HG02840 (cell line): ENCODE measurements around the gene TMEM150C.

Experiments used
- ATAC-seq: cut with Tn5 transposase; IDR thresholded peaks from one replicate; pipeline ENCODE4 v1.9.1; 2021; ENCODE audit warnings: mild to moderate bottlenecking, moderate library complexity, moderate number of reproducible peaks; ENCODE audit not compliant: unreplicated experiment, low FRiP score

Gene TMEM150C

DNA sequence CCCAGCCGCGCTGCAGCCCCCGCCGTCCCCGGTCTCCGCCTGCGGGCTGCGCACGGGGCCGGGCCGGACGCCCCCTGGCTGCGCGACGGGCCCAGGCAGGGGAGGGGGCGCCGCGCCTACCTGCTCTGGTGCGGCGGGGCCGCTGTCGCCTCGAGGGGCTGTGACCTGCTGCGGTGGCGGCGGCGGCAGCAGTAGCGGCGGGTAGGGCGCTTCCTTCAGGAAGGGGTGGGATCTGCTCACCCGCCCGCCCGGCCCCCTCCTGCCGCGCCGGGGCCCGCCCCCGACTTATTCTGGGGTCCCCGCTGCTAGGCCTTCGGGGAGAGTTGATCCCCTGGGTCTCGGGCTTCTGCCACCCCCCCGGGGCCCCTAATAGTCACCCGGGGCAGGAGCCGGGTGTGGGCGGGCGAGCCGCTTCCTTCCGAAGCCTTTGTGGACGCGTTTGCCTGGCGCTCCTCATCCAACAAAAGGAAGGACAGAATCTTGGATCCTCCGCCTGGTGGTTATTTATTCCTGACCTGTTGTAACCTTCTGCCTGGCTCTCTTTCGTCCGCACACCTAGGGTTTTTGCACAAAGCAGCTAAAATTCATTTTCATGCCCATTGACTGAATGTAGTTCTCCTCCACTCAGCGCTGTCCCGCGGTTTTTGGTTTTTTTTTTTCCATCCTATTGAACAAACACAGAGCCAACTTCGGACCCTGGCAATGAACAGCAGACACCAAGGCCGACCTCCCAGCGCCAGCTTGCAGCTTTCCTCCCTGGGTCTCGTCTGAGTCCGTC is at the start of gene TMEM150C:
TSS of gene TMEM150C (minus strand) at position 203 of the 778 bp plus-strand sequence. CDS start 57,331 bp downstream, outside the sequence.
- no peak for ATAC-seq

DNA sequence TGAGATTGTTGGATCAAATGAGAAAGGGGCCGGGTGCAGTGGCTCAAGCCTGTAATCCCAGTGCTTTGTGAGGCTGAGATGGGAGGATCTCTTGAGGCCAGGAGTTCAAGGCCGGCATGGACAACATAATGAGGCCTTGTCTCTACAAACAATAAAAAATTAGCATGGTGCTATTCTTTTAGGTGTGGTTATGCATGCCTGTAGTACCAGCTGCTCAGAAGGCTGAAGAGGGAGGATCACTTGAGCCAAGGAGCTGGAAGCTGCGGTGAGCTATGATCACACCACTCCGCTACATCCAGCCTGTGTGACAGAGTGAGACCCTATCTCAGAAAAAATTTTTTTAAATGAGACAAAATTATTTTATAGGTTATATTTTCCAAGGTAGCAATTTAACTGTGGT is 49.7 kb upstream of the TMEM150C start:
- no peak for ATAC-seq

DNA sequence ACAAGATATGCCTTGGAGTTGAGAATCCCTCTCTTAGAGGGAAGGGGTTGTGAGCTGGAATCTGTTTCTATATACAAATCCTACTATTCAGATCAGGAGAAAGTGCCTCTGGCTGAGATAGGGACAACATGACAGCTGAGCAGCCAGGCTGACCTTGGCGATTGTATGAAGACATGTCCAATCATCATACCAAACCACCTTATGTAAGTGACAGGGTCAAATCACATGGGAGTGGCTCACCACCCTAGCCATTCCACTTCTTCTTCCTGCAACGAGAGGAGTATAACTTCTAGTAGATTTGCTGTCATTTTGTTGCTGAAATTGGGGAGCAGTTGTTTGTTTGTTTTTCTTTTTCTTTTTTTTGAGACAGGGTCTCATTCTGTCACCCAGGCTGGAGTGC is 48.3 kb upstream of the TMEM150C start:
- ATAC-seq: no peak

DNA sequence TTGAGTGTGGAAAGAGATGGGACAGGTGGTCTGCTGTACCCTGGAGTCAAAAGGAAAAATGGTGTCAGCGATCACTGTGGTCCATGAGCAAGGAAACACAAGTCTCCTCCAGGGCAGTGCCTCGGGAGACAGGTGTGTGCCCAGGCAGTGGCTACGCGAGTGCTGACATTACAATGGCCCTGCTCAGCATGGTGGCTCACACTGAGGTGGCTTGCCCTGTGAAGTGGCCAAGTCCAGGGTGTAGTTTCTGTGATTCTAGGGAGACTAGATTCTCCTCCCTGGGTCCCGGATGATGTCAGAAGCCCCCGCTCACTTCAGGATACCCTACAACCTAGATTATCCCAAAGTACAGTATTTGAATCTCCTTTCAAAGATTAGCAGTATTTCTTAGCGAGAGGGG is 44.8 kb upstream of the TMEM150C start:
- ATAC-seq: no peak

DNA sequence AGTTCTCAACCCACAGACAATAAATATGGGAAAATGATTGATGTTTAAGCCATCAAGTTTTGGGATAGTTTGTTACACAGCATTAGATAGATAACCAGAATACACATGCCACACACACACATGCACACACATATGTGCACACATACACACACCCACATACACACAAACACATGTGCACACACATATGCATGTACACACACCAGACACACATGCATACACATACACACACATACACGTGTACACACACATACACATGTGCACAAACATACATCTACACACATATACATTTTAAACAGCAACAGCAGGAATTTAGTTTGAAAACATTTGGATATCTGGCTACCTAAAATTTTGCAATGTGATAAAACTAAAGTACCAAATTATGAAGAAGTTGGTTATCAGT is 42.7 kb upstream of the TMEM150C start:
- no peak for ATAC-seq

DNA sequence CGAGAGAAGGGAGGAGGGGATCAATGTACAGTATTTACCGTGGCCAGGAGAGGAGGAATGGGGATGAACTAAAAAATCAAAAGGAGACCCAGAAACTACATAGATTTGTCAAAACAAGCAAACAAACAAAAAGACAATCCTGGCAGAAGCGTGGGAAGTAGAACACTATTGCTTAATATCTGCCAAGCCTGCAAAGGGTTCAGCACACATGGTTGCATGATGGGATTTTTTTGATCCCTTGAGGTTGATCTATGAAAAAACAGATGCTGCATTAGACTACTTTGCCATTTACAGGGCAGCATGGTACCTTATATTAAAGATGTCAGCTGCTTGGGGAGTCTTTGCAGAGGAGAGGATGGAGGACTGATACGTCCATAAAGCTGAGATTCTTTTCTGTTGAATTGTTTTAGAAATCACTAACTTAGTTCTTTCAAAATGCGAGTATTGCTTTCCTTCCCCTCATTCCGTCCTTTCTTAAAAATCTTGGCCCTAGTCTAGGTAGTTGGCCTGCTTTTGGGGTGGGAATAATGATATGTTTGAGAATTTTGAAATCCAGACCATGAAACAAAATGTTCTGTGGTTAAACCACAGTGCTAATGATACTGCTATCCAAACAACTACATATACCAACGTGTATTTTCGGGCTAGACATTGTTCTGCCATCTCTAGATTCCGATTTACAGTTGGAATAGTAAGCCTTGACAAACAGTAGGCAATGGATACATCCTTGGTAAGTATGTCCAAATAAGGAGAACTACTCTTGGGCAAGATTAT is 39.6 kb upstream of the TMEM150C start:
- ATAC-seq: no peak

DNA sequence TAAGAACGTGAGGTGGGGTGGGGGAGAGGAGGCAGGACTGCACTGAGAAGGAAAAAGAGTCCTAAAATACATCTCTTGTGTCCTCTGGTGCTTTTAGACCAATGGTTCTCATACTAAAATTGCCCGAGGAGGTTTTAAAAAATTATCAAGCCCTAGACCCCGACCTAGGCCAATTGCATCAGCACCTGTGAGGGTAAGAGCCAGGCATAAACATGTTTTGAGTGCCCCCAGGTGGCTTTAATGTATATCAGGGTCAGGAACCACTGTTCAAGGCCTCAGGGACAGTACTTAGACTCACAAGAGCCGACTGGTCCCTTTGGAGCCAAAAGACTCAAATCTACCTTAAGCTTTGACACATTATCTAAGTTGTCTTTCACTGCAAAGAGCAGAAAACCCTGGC is 37.5 kb upstream of the TMEM150C start:
- no peak for ATAC-seq

DNA sequence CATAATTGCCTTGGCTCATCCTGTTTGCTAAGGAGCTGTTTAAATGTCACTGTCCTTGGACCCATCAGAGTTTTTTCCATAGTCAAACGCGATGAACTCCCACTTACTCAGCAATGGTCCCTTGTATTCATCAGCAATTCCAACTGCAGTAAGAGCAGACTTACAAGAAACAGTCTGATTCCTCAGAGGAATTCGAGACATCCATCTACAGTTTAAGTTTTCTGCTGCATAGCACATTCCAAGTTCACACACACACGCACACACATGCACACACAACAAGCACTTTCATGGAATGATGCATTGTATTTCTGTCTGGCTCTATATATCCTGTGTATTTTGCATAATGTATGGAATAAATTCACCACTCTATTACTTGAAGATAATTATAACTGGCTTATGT is 32.7 kb upstream of the TMEM150C start:
- ATAC-seq: no peak

DNA sequence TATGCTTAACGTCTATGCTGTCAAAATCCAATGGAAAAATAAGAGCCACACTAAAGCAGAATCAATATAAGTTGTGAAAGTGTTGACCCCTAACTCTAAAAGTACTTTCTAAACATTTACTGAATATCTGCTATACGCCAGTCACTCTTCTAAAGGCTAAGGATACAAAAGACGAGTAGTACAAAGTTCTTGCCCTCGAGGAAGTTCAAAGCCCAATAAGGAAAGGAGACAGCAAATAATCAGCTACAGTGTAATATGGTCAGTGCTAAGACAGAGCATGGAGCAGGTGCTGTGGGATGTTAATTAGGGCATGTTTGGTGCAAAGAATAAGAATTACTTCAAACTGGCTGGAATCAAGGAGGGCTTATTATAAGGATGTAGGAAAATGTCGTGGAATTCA is 31.6 kb upstream of the TMEM150C start:
- ATAC-seq: no peak

DNA sequence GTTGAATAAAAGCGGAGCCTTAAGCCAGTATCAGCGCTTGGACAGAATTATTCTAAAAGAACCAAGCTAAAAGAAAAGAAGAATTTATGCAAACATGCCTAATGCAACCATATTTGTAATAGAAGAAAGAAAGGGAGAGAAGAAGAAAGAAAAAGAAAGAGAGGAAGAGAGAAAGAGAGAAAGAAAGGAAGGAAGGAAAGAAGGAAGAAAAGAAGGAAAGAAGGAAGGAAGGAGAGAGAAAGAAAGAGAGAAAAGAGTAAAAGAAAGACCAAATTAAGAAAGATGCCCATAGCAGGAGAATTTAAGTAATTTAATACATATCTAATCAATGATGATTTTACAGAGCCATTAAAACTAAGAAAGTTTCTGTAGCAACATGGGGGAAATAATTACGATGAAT is 30.9 kb upstream of the TMEM150C start:
- no peak for ATAC-seq

DNA sequence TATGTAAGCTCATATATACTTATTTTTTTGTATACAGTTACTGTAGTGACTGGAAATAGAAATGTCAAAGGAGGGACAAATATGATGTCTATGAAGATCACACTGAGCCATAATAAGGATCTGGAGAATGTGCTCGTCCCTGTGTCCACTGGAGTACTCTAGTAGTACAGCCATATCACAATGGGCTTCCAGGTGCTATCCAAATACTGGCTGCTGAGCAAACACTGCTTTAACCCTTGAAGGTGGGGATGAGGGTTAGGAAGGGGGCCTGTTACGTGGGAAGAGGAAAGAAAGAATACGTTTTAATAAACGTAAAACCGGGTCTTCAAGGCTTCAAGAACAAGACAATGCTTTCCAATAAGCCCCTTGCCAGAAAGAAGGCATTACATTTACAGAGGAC is 29.8 kb upstream of the TMEM150C start:
- no peak for ATAC-seq

DNA sequence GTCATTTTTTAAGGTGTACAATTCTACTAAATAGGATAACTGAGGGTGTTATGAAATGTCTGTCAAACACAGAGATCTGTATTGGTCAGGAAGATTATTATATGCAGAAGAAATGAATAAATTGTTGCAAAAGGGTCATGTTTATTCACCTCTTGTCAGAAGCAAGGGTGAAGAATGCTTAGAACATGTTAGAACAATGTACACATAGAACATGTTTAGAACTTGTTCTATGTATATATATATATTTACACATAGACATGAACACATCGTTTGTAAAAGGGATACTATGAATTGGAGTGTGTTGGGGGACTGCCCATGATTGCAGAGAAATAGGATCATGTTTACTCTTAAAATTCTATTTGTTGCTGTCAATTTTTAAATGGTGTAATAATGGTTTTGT is 28.0 kb upstream of the TMEM150C start:
- ATAC-seq: no peak

DNA sequence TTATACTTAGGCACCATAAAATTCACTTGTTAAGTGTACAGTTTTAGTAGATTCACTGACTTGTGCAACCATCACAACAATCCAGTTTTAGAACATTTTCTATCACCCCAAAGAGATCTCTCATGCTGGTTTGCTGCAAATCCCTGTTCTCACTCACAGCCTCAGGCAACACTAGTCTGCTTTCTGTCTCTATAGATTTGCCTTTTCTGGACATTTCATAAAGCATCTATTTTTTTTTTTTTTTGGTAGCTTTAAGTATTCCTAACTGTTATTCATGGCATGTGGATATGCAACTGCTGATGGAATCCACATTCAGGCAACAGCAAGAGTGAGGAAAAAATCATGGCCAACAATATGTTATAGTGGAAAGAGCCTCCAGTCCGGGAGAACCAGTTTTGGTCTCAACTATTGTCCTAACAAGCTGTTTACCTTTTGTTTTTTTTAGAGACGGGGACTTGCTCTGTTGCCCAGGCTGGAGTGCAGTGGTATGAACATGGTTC is 27.0 kb upstream of the TMEM150C start:
- no peak for ATAC-seq

DNA sequence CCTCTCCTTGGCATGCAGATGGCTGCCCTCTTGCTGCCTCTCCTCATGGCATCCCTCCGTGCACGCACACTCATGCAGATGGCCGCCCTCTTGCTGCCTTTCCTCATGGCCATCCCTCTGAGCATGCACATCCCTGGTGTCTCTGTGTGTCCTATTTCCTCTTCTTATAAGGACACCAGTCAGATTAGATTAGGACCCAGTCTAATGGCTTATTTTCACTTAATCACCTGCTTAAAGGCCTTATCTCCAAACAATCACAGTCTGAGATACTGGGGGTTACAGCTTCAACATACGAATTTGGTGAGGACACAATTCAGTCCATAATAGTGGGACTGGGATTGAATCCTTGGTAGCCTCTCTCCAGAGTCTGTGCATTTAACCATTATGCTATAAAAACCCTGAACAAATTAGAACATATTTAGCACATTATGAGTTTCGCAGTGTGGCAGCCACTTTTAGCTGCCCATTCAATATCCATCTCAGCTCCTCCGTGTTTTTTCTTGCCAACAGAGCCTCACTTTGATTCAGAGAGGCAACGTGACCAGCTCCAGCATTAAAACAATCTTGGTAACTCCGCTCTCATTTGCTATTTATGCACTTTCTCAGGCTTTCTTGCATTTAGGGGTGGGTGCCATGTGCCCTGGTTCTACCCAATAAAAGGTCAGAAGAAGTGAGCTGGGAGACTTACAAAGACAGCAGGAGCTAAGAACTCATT is 26.2 kb upstream of the TMEM150C start:
- no peak for ATAC-seq

DNA sequence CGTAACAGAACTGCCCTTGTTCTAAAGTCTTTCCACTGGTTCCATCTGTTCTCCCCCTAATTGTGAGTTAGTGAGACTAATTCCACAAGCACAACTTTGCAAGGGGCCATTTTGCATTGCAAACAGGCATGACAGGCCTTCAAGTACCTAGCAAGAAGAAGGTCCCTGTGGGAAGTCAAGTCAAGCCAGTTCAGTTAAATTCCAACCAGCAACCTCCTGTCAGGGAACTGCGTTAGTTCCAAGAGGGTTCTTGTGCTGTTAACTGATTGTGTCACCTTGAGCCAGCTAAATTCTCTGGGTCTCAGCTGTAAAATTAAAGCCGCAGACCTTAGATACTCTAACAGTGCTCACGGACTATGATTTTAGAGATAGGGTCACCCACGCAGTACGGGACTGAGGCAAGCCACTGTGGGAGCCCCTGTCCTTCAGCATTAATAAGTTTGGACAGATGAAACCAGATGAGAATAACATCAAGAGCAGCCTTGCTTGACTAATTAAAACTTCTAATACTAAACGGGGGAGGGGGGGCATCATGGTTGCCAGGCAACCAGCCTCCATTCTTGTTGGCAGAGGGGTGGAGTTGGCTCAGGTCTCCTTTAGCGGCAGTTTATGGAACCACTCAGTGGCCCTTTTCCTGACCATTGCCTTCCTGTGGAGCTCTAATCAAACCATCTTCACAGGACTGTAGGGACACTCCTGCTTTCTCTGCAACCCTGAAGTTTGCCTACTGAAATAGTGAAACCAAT is 24.1 kb upstream of the TMEM150C start:
- no peak for ATAC-seq

DNA sequence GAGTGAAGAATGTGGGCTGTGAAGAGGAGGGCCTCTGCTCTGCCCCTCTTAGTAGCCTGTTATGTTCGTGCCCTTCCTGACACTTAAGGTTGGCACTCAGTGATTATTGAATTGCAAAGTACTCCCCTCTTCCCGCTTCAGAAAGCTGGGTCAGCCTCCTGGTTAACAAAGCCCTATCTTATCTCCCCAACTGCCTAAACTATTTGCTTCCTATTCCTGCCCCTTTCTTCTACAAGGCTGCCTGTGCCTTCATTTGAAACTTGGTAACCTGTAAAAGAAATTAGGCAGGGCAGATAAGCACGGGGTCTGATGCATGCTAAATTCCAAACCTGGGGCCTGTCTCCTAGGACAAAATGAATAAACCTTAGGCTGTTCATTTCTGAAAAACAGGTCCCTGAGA is 23.1 kb upstream of the TMEM150C start:
- ATAC-seq: no peak

DNA sequence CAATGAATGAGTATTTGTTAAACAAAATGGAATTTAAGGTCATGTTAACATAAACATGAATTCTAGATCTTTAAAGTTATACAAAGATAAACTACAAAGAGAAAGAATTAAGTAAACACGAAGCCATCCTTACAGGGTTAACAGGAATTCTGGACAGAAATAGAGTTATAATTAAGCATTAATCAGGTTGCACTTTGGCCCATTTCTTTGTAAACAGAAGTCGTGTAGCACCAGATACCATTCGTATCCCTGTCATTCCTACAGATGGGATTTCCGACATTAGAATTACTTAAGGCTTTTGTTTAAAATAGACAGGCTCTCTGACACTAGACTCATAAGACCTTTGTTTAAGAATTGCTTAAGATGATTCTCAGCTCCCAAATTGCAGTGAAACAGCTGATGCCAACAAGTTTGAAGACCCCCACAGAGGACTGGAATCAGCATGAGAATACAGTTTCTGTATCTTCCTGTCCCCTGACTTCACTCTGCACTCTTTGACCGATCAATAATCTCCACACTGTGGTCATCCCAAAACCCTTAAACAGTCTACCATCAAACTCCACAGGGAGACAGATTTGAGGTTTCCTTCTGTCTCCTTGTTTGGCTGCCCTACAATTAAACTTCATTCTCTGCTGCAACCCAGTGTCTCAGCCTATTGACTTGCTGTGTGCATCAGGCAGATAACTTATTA is 22.3 kb upstream of the TMEM150C start:
- no peak for ATAC-seq

DNA sequence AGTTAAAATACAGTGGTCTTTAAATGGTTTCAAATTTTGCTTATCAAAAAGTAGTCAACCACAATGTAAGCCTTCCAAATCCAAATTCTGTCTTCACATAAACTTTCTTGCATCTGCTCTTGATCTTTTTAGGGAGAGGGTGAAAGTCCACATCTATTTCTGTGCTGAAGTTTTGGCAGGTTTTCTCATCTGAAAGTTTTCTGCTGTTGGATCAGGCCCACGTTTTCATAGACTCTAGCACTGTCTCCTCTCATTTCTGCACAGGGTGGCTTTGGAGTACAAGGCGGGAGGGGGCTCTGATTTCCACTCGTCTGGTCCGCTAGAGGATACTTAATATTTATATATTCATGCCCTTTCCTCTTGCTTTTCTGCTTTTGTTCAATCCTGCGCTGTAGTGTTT is 18.1 kb upstream of the TMEM150C start:
- no peak for ATAC-seq

DNA sequence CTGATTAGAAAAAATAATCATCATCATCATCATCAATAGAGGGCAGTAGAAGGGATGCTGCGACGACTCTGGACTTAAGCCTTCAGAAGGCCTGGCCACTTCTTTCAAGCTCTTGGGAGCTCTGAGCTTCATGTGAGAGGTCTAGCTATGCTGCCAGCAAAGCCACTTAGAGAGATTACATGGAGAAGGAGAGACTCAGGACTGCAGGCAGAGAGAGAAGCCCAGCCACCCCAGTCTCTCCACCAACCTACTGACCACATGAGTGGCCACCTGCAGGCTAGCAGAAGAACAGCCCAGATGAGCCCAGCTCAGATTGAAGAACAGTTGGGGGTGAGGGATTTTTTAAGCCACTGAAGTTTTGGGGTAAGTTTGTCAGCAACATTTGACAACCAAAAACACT is 17.1 kb upstream of the TMEM150C start:
- ATAC-seq: no peak

DNA sequence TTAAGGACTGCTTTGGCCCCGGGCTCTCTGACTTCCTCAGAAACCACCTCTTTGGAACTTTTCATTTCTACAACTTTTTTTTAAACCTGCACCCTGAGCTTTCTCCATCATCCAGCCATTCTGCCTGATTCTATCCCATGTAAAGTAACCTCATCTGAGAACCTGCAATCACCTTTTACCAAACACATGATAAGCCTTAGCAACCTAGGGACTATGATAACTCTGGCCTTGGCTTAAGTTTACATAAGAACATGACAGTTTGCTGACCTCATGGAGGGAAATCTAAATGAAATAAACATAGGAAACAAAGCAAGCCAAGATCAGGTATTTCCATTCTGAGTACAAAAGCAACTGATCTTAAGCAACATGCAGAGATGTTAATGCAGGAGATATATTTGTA is 15.7 kb upstream of the TMEM150C start:
- ATAC-seq: no peak
